HepG2 (cell line): Measurements from ENCODE around the gene TMEM132D.

ENCODE experiments used
- CBFB ChIP-seq: sonication (generic); formaldehyde crosslinking; IDR thresholded peaks from 2 replicates; pipeline ENCODE4 v1.4.0; 2020; ENCODE audit warnings: missing genetic modification reagents
- CTCF ChIP-seq: sonication (generic); formaldehyde crosslinking; IDR thresholded peaks from 2 replicates; pipeline ENCODE4 v1.5.0; 2020; ENCODE audit warnings: mild to moderate bottlenecking, missing genetic modification reagents, moderate library complexity
- E2F5 ChIP-seq: sonication (generic); formaldehyde crosslinking; conservative IDR thresholded peaks from 2 replicates; pipeline ENCODE4 v1.4.0; 2020; ENCODE audit warnings: missing genetic modification reagents
- NCOA1 ChIP-seq: sonication (generic); formaldehyde crosslinking; IDR thresholded peaks from 2 replicates; pipeline ENCODE4 v1.9.0; 2021; ENCODE audit warnings: missing genetic modification reagents
- POLR2A ChIP-seq, 2 experiments: IDR thresholded peaks; 2 replicates each; pipeline ENCODE4 v1.6.1; 2011; ENCODE audit warnings: low read depth in 2 of 2, low read length in 2 of 2, mild to moderate bottlenecking in 1 of 2, moderate library complexity in 1 of 2; ENCODE audit not compliant: insufficient read depth in 1 of 2
- RAD21 ChIP-seq: fragments of 450-650 bp; formaldehyde crosslinking; IDR thresholded peaks from 2 replicates; pipeline ENCODE4 v1.5.0; 2020; ENCODE audit warnings: mild to moderate bottlenecking
- SIN3B ChIP-seq: fragments of 150-350 bp; IDR thresholded peaks from 2 replicates; pipeline ENCODE4 v1.6.1; 2014; ENCODE audit warnings: low read length
- ZBTB21 ChIP-seq: sonication (generic); formaldehyde crosslinking; IDR thresholded peaks from 2 replicates; pipeline ENCODE4 v1.4.0; 2020; ENCODE audit warnings: missing genetic modification reagents
- ZNF274 ChIP-seq: sonication (generic); formaldehyde crosslinking; IDR thresholded peaks from 2 replicates; pipeline ENCODE4 v1.5.1; 2020; ENCODE audit warnings: mild to moderate bottlenecking, missing genetic modification reagents
- ZNF296 ChIP-seq: sonication (generic); formaldehyde crosslinking; conservative IDR thresholded peaks from 2 replicates; pipeline ENCODE4 v1.5.0; 2020; ENCODE audit warnings: mild to moderate bottlenecking, missing genetic modification reagents
- TF ChIP-seq, protein P1 (sequence below), 2 experiments: fragments of 450-650 bp in 1 of 2; sonication (generic) in 1 of 2; formaldehyde crosslinking in 1 of 2; IDR thresholded peaks; 2 replicates each; pipeline versions ENCODE4 v1.6.1 to v1.8.0; 2016 to 2022; ENCODE audit warnings: antibody characterized with exemption in 1 of 2, mild to moderate bottlenecking in 1 of 2, missing genetic modification reagents in 1 of 2
- TF ChIP-seq, protein P2 (sequence below): sonication (generic); formaldehyde crosslinking; IDR thresholded peaks from 2 replicates; pipeline ENCODE4 v1.4.0; 2020; ENCODE audit warnings: missing genetic modification reagents

DNA sequence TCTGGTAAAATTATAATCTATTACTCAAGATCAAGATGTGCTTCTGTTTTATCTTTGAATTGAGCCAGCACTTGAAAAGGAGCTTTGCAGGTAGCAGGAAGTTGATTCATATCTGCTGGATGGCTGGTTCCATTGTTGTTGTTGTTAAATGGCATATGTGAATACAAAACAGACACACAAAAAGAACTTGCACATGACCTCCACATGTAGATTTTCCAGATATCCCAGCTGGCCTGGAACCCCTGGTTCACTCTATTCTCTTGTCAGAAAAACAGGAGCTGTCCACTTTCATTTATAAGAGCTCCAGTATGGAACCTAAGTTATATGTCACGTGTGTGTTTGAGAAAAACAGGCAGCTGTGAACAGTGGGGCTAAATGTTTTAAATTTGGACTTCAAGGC lies 273.9 kb downstream of the TMEM132D start:
- TF ChIP-seq CTCF (CRISPR knock-in tag) (no peak), ZNF296 (CRISPR knock-in tag) (no peak), RAD21 (no peak), ZNF274 (no peak), NCOA1 (CRISPR knock-in tag) (no peak), POLR2A (IDR thresholded peaks at IDR 0.05; ENCODE audit: insufficient read depth in 1 of 2, low read depth in 2 of 2, low read length in 2 of 2) (no peak), CBFB (CRISPR knock-in tag) (no peak), ZBTB21 (no peak), E2F5 (no peak), SIN3B (no peak)
- TF ChIP-seq, protein P1, sequence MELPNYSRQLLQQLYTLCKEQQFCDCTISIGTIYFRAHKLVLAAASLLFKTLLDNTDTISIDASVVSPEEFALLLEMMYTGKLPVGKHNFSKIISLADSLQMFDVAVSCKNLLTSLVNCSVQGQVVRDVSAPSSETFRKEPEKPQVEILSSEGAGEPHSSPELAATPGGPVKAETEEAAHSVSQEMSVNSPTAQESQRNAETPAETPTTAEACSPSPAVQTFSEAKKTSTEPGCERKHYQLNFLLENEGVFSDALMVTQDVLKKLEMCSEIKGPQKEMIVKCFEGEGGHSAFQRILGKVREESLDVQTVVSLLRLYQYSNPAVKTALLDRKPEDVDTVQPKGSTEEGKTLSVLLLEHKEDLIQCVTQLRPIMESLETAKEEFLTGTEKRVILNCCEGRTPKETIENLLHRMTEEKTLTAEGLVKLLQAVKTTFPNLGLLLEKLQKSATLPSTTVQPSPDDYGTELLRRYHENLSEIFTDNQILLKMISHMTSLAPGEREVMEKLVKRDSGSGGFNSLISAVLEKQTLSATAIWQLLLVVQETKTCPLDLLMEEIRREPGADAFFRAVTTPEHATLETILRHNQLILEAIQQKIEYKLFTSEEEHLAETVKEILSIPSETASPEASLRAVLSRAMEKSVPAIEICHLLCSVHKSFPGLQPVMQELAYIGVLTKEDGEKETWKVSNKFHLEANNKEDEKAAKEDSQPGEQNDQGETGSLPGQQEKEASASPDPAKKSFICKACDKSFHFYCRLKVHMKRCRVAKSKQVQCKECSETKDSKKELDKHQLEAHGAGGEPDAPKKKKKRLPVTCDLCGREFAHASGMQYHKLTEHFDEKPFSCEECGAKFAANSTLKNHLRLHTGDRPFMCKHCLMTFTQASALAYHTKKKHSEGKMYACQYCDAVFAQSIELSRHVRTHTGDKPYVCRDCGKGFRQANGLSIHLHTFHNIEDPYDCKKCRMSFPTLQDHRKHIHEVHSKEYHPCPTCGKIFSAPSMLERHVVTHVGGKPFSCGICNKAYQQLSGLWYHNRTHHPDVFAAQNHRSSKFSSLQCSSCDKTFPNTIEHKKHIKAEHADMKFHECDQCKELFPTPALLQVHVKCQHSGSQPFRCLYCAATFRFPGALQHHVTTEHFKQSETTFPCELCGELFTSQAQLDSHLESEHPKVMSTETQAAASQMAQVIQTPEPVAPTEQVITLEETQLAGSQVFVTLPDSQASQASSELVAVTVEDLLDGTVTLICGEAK (IDR thresholded peaks at IDR 0.05): no peak
- TF ChIP-seq, protein P1 (CRISPR knock-in tag; IDR thresholded peaks at IDR 0.05): no peak
- TF ChIP-seq, protein P2, sequence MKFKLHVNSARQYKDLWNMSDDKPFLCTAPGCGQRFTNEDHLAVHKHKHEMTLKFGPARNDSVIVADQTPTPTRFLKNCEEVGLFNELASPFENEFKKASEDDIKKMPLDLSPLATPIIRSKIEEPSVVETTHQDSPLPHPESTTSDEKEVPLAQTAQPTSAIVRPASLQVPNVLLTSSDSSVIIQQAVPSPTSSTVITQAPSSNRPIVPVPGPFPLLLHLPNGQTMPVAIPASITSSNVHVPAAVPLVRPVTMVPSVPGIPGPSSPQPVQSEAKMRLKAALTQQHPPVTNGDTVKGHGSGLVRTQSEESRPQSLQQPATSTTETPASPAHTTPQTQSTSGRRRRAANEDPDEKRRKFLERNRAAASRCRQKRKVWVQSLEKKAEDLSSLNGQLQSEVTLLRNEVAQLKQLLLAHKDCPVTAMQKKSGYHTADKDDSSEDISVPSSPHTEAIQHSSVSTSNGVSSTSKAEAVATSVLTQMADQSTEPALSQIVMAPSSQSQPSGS (CRISPR knock-in tag): no peak
